ENCODE results near the gene PCDH12.

PCDH12 gene

DNA sequence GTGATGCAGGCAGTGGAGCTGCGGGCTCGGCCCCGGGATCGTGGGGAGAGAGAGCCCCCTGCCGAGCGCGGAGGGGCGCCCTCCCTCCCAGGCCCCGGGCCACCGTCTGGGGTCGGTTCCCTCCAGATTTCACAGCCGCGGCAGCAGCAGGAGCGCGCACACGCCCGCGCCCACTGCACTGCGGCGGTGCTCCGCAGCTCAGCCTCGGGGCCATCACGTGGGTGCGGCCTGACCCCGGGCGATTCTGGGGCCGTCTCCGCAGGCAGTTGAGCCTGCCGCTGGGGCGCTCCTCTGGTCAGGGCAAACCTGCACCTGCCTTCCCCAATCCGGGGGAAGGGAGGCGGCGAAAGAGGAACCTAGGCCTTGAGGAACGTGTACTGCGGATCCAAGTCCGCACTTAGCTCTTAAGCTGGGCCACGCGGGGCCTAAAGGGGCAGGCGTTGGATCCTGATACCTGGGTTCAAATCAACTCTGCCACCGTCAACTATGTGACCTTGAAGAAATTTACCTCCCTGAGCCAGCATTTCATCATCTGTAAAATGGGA lies 43.7 kb downstream of the PCDH12 start:
- in situ Hi-C loops (cut with MboI; ENCODE audit: low pct_unique_long_range_greater_than_20kb, low sequenced_read_pairs, unreplicated experiment) = no loop called here
- TF ChIP-seq, protein P1, sequence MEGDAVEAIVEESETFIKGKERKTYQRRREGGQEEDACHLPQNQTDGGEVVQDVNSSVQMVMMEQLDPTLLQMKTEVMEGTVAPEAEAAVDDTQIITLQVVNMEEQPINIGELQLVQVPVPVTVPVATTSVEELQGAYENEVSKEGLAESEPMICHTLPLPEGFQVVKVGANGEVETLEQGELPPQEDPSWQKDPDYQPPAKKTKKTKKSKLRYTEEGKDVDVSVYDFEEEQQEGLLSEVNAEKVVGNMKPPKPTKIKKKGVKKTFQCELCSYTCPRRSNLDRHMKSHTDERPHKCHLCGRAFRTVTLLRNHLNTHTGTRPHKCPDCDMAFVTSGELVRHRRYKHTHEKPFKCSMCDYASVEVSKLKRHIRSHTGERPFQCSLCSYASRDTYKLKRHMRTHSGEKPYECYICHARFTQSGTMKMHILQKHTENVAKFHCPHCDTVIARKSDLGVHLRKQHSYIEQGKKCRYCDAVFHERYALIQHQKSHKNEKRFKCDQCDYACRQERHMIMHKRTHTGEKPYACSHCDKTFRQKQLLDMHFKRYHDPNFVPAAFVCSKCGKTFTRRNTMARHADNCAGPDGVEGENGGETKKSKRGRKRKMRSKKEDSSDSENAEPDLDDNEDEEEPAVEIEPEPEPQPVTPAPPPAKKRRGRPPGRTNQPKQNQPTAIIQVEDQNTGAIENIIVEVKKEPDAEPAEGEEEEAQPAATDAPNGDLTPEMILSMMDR (IDR thresholded peaks at IDR 0.05; ENCODE audit: extremely low read depth, insufficient read depth, missing control alignments) = peak; percentile 36
- peak; percentile 55 for DNase-seq (ENCODE audit: low spot score)

DNA sequence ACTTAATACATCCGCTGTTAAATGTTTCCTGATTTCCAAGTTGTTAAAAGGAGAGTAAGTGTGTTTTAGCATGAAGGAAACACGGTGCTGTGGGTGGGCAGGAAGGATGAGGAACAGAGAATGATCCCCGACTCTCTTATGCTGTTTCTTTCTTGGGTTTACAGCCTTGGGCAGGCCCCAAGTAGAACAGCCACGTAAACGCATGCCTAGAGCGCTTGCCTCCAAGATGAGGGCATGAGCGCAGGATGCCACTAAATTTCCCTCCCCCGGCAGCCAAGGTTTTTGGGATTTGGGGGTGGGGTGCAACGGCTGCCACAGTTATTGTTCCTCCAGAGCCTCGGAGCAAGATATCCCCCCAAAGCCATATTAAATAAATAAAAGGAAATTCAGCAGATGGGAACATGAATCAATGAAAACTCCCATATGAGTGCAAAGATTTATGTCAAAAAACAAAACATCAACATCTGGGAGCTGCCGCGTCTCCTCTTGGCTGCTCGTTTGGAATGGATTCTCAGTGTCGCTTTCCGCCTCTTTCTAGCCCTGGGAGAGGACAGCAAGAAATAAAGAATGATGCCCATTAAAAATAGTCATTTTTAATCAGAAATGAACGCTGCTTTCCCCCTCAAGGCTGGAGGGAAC lies 44.3 kb downstream of the PCDH12 start:
- TF ChIP-seq, protein P1 (IDR thresholded peaks at IDR 0.05; ENCODE audit: extremely low read depth, insufficient read depth, missing control alignments) = no peak
- in situ Hi-C loops (cut with MboI; ENCODE audit: low pct_unique_long_range_greater_than_20kb, low sequenced_read_pairs, unreplicated experiment) = no loop called here
- no peak for DNase-seq (ENCODE audit: low spot score)

DNA sequence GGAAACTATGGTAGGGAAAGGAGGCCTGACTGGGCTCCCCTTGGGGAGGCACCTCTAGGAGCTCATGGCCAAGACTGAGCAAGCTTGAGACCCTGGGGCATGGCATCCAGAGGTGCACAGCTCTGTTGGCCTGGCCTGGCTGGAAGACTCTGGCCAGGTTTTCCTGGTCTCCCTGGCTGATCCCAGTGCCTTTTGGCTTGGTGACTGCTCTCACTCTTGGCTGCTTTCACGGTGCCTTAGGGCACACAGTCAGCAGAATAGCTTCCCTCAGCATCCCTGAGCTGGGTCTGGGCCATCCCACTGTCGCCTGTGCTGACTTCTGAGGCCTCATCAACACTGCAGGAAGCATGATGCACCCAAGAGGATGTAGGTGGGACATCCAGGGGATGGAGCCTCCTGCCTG lies 47.7 kb downstream of the PCDH12 start:
- TF ChIP-seq, protein P1 (IDR thresholded peaks at IDR 0.05; ENCODE audit: extremely low read depth, insufficient read depth, missing control alignments) = no peak
- no peak for DNase-seq (ENCODE audit: low spot score)
- in situ Hi-C loops (cut with MboI; ENCODE audit: low pct_unique_long_range_greater_than_20kb, low sequenced_read_pairs, unreplicated experiment) = no loop called here

DNA sequence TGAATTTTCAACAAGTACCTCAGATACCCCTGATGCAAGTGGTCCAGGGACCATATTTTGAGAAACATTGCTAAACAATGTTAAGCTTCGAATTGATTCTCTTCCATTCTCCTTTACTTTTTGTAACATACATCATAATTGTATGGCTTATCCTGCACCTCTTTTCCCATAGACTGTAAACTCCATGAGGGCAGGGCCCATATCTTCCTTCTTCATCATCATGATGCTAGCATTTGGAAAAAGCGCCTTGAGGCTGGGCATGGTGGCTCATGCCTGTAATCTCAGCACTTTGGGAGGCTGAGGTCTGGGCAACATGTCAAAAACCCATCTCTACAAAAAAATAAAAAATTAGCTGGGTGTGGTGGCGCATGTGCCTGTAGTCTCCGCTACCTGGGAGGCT lies 48.8 kb downstream of the PCDH12 start:
- in situ Hi-C loops (cut with MboI; ENCODE audit: low pct_unique_long_range_greater_than_20kb, low sequenced_read_pairs, unreplicated experiment) = no loop called here
- no peak for DNase-seq (ENCODE audit: low spot score)
- TF ChIP-seq, protein P1 (IDR thresholded peaks at IDR 0.05; ENCODE audit: extremely low read depth, insufficient read depth, missing control alignments) = no peak

DNA sequence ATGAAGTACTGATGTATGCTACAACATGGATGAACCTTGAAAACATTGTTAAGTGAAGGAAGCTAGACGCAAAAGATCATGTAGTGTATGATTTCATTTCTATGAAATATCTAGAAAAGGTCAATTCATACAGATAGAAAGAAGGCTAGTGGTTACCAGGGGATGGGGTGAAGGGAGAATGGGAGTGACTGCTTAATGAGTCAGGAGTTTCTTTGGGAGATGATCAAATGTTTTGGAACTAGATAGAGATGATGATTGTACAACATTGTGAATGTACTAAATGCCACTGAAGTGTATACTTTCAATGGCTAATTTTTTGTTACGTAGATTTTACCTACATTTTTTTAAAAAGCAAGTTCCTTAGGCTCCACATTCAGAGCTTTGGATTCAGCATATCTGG lies 49.2 kb downstream of the PCDH12 start:
- TF ChIP-seq, protein P1 (IDR thresholded peaks at IDR 0.05; ENCODE audit: extremely low read depth, insufficient read depth, missing control alignments) = no peak
- no peak for DNase-seq (ENCODE audit: low spot score)
- in situ Hi-C loops (cut with MboI; ENCODE audit: low pct_unique_long_range_greater_than_20kb, low sequenced_read_pairs, unreplicated experiment) = no loop called here

DNA sequence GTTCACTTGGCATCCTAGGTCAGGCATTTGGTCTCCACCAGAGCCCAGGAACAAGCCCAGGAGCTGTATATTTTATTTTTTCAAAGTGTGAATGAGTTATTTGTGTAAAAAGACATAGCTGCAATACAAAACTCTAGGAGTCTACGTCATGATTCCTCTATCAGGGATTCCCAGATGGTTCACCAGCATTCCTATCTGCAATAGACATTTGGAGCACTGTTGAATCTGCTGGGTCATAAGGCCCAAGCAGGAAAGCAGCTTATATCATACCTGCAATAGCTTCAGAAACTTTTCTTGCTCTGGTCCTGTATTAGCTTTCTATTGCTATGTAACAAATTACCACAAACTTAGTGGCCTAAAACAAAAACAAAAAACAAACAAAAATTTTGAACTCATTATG lies 51.0 kb downstream of the PCDH12 start:
- TF ChIP-seq, protein P1 (IDR thresholded peaks at IDR 0.05; ENCODE audit: extremely low read depth, insufficient read depth, missing control alignments) = no peak
- in situ Hi-C loops (cut with MboI; ENCODE audit: low pct_unique_long_range_greater_than_20kb, low sequenced_read_pairs, unreplicated experiment) = no loop called here
- DNase-seq (ENCODE audit: low spot score) = no peak
